ENCODE measurements around the gene RPS6KA4.
"Not testable (repeated sequence)": the region's sequence is repeated elsewhere in the genome, so short reads cannot be mapped to it uniquely, and the experiment has no call there.

The RPS6KA4 gene

DNA sequence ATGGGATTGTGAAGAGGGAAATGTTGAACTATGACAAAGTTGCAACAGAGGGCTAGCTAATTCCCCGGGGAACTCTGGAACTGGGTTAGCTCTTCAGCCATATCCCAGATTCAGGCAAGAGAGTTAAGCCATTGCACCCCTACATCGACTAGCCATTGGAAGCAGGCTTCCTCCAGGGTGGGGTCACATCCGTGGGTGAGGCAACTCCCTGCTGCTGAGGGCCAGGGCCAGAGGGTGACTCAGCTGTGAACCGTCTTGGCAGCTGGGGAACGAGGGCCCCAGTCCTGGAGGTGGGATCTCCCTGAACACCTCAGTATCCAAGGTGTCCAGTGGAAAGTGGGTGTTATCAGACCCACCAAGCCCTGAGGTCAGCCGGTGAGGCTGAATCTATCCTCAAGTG, 41.1 kb downstream of the RPS6KA4 start:
- in situ Hi-C loops (cut with HindIII; ENCODE audit: low pct_ligation_motif_present, low pct_unique_long_range_greater_than_20kb, low sequenced_read_pairs) = no loop called here
- DNase-seq = no peak

DNA sequence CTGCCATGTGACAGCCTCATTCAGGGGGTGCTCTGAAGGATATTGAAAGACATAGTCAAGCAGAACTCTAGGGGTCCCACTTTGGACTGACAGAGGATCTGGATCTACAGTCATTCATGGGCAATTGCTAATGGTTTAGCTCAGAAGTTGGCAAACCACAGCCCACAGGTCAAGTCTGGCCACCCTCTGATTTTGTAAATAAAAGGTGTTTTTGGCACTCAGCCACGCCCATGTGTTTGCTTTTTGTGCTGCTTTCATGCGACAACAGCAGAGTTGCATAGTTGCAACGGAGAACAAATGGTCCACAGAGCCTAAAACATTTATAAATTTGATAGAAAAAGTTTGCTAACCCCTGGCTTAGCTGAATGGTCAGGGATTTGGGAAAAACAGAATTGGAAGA, 41.7 kb downstream of the RPS6KA4 start:
- no peak for DNase-seq
- in situ Hi-C loops (cut with HindIII; ENCODE audit: low pct_ligation_motif_present, low pct_unique_long_range_greater_than_20kb, low sequenced_read_pairs) = no loop called here

DNA sequence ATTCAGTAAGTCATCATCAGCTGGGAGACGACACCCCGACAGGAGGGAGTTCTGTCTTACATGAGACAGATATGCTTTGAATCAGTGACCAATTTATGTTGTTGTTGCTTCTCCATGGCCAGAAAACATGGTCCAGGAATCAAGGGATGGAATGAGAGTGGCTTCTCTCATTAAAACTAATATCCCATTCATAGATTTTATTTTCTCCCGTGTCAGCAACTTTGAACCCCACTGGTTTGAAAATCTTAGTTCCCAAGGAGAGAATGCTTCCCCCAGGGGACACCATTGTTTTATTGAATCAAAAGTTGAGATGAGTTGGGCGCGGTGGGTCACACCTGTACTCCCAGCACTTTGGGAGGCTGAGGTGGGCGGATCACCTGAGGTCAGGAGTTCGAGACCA, 42.8 kb downstream of the RPS6KA4 start:
- DNase-seq = no peak
- in situ Hi-C loops (cut with HindIII; ENCODE audit: low pct_ligation_motif_present, low pct_unique_long_range_greater_than_20kb, low sequenced_read_pairs) = no loop called here

DNA sequence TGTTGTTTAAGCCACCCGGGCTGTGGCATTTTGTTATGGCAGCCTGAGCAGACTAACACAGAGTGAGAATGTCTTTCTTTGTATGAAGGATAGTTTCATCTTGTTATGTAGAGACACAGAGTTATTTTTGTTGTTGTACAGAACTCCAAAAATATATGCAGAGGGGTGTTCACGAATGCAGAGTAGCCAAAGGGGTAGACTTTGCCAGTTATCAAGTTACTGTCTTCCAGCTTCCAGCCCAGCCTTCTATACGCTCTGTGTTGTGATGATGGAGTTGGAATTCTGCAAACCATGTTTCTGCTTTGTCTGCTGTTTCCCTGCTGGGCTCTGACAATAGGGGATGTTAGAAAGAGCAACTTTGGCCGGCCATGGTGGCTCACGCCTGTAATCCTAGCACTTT, 44.1 kb downstream of the RPS6KA4 start:
- no peak for DNase-seq
- in situ Hi-C loops (cut with HindIII; ENCODE audit: low pct_ligation_motif_present, low pct_unique_long_range_greater_than_20kb, low sequenced_read_pairs) = no loop called here

DNA sequence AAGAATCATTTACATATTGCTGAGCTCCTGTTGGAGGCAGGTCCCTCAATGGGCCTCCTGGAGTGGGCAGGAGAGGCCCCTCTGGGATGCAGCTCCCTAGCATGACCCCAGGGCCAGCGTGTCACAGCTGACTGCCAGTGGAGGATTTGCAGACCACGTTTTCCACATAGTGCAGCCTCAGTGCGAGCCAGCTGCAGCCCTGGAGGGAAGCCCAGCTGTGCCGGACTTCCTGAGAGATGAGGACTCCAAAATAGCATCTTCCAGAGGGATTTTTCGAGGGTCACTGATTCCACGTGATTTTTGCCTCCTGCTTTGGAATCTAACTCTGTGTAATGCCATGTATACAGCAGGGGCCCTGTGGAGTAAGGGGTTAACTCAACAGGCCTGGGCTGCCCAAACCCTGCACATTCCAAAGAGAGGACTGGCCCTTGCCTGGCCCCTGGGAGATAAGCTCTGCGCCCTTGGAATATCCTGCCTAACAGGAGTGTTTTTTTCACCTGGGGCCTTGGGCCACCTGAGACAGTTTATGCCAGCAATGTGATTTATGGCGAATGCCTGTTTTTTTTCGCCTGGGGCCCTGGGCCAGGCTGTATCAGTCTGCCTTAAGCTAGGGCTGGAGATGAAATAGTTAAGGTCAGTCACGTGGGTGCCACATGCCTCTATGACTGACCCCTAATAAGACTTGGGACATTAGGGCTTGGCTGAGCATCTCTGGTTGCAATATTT, 47.4 kb downstream of the RPS6KA4 start:
- in situ Hi-C loops (cut with HindIII; ENCODE audit: low pct_ligation_motif_present, low pct_unique_long_range_greater_than_20kb, low sequenced_read_pairs) = no loop called here
- no peak for DNase-seq

DNA sequence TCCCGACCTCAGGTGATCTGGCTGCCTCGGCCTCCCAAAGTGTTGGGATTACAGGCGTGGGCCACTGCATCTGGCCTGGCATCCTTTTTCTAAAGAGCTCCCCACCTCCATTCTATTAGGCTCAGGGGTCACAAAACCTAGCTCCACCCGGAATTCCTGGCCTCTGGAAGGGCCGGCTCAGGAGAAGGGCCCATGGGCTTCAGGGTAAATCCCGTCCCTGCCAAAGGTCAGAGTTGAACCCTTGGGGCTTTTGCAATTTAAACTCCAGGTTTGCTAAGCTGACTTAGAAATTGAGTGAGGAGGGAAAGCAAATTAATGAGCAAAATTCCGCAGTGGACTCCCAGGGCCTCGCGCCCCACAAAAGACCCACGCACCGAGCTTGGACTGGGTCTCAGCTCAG, 48.3 kb downstream of the RPS6KA4 start:
- in situ Hi-C loops (cut with HindIII; ENCODE audit: low pct_ligation_motif_present, low pct_unique_long_range_greater_than_20kb, low sequenced_read_pairs) = no loop called here
- no peak for DNase-seq

DNA sequence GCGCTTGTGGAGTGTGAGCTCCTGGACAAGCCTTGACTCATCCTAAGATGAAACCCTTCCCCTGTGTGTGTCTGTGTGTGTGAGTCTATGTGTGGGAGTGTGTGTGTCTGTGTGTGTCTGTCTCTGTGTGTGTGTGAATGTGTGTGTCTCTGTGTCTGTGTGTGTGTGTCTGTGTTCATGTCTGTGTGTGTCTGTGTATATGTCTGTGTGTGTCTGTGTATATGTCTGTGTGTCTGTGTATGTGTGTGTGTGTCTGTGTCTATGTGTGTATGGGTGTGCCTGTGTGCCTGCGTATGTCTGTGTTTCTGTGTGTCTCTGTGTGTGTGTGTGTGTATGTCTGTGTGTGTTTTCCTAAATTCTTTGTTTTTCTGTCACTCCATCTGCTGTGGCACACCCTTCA, 48.7 kb downstream of the RPS6KA4 start:
- no peak for DNase-seq

DNA sequence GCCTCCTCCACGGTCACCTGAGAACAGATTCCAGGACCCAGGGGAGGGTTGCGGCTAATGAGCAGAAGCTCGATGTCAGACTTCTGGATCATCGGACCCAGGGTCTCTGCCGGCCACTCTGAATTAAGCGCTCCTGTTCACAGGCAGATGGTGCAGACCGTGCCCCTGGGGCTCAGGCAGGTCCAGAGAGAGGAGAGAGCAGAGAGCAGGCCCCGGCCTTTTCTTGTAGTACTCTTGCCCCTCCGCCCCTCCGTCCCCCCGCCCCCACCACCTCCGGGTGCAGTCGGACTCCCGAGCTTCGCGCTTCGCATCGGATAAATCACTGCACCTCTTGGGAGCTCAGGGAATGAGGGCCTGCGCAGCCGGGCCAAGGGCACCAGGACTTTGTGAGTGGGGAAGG, 50.3 kb downstream of the RPS6KA4 start:
- in situ Hi-C loops (cut with HindIII; ENCODE audit: low pct_ligation_motif_present, low pct_unique_long_range_greater_than_20kb, low sequenced_read_pairs) = no loop called here
- DNase-seq = no peak

More for the DNA sequence above, 48.7 kb downstream of the RPS6KA4 start:
- in situ Hi-C loops (cut with HindIII; ENCODE audit: low pct_ligation_motif_present, low pct_unique_long_range_greater_than_20kb, low sequenced_read_pairs) = no loop called here

DNA sequence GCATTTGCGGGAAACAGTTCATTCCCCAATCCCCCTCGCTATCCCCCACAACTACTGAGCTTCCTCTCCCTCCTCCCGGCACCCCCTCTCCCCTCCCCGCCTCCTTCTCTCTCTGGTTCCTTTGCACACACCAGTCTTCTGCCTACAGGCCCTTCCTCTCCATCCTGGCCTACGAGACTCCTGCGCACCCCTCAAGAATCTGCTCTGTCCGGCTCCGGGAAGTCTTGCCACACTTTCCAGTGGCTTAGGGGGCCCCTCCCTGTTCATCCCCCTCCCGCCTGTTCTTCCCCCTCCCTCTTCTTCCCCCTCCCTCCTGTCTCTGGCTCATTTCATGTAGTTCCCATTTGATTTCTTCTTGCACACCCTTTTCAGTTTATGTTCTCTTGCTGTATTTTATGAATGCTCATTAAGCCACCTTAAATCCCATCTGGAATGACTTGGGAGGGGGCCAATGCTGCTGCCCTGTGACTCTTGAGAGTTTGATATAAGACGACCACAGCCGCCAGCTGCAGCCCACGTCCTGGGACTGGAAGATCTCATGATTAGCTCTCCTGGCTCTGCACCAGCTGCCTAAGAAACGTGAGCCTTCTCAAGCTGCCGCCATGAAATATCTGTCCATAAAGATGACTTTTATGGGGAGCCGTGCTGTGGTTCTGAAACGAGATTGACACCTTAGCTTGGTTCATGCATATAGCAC, 50.9 kb downstream of the RPS6KA4 start:
- in situ Hi-C loops (cut with HindIII; ENCODE audit: low pct_ligation_motif_present, low pct_unique_long_range_greater_than_20kb, low sequenced_read_pairs) = no loop called here
- no peak for DNase-seq

DNA sequence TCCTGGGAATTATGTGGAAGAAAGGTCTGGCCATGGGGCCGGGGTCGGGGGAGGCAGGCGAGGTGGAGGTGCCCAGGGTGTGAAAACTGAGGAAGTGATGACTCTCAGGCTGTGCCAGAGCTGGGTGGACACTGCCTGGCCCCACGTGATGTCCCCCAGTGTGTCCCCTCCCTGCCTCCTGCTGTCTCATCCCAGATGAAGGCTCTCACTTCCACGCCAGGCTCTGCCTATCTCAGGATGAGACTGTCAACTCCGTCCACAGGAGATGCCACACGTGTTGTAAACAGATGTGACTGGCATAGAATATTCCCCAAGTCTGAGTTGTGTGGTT, 51.4 kb downstream of the RPS6KA4 start:
- in situ Hi-C loops (cut with HindIII; ENCODE audit: low pct_ligation_motif_present, low pct_unique_long_range_greater_than_20kb, low sequenced_read_pairs) = no loop called here
- no peak for DNase-seq

DNA sequence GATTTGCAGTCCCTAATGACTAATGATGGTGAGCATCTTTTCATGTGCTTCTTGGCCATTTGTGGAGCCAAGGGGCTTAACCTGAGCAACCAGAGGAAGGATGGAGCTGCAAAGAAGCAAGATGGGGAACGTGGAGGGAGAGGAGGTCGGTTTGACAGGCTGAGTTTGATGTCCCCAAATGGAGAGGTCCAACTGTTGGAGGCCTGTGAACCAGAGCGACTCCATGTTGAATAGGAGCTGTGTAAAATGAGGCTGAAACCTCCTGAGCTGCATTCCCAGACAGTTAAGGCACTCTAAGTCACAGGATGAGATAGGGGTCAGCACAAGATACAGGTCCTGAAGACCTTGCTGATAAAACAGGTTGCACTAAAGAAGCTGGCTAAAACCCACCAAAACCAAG, 54.5 kb downstream of the RPS6KA4 start:
- no peak for DNase-seq
- in situ Hi-C loops (cut with HindIII; ENCODE audit: low pct_ligation_motif_present, low pct_unique_long_range_greater_than_20kb, low sequenced_read_pairs) = no loop called here

DNA sequence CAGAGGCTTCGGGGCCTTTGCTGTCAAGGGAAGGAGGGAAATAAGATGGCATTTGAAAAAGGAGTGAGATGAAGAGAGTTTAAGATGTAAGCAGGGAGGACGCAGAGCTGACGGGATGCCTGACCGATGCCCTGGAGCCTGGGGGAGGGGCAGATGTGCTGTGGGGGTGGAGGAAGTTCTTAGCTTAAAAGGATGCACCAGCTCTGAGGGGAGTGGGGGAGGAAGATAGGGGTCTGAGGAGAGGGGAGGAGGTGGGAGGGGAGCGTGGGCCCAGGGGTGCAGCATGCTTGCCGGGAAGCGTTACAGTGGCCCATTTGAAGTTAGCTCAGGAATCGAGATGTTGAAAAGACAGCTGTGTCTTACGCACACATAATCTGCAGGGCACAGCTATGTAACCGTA, 56.3 kb downstream of the RPS6KA4 start:
- no peak for DNase-seq
- in situ Hi-C loops (cut with HindIII; ENCODE audit: low pct_ligation_motif_present, low pct_unique_long_range_greater_than_20kb, low sequenced_read_pairs) = no loop called here

DNA sequence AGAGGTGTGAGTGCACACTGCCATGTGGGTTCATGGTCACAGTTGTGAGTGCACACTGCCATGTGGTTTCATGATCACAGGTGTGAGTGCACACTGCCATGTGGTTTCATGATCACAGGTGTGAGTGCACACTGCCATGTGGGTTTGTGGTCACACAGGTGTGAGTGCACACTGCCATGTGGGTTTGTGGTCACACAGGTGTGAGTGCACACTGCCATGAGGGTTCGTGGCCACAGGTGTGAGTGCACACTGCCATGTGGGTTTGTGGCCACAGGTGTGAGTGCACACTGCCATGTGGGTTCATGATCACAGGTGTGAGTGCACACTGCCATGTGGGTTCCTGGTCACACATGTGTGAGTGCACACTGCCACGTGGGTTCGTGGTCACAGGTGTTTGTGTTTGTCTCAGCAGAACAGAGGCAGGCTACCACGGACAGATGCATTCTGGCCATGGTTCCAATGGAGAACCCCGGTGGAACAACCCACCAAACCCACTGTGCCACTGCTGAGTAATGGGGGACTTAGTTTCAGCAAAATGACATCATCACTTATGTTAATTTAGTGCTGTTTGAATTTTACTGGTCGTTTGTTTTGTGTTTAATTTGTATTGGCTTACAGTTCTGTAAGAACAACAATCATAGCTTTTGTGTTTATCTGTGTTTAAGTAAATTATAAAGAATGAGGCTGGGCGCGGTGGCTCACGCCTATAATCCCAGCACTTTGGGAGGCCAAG, 57.2 kb downstream of the RPS6KA4 start:
- in situ Hi-C loops (cut with HindIII; ENCODE audit: low pct_ligation_motif_present, low pct_unique_long_range_greater_than_20kb, low sequenced_read_pairs) = no loop called here

DNA sequence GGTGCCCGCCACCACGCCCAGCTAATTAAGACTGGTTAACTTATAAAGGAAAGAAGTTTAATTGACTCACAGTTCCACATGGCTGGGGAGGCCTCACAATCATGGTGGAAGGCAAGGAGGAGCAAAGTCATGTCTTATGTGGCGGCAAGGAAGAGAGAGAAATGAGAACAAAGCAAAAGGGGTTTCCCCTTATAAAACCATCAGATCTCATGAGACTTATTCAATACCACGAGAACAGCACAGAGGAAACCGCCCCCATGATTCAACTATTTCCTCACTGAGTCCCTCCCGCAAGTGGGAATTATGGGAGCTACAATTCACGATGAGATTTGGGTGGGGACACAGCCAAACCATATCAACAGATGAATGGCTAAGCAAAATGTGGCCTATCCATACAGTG, 59.3 kb downstream of the RPS6KA4 start:
- in situ Hi-C loops (cut with HindIII; ENCODE audit: low pct_ligation_motif_present, low pct_unique_long_range_greater_than_20kb, low sequenced_read_pairs); DNase-seq: not testable (repeated sequence)

More for the DNA sequence above, 57.2 kb downstream of the RPS6KA4 start:
- no peak for DNase-seq

DNA sequence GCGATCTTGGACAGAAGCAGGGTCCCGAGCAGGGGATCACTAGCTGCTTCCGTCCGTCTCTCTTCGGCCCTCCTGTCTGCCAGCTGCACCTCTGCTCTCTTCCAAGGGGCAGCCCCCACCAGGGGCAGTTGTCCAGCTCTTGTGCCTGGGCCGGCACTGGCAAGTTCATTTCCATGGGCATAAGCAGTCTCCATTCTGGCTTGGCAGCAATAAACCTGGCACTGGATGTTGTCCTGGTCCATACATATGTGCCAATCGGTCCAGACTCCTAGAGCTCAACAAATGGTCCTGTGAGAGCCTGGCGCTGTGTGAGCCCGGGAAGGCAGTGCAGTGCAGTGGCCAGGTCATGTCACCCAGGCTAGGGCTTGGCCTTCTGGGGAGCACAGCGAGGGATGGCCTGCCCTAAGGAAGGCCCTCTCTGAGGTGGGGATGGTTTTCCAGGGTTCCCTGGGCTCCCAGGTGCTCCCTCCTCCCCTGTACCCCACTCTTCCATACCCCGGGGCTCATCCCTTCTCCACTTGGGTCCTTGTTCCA, 60.4 kb downstream of the RPS6KA4 start:
- no peak for DNase-seq
- in situ Hi-C loops (cut with HindIII; ENCODE audit: low pct_ligation_motif_present, low pct_unique_long_range_greater_than_20kb, low sequenced_read_pairs) = no loop called here

DNA sequence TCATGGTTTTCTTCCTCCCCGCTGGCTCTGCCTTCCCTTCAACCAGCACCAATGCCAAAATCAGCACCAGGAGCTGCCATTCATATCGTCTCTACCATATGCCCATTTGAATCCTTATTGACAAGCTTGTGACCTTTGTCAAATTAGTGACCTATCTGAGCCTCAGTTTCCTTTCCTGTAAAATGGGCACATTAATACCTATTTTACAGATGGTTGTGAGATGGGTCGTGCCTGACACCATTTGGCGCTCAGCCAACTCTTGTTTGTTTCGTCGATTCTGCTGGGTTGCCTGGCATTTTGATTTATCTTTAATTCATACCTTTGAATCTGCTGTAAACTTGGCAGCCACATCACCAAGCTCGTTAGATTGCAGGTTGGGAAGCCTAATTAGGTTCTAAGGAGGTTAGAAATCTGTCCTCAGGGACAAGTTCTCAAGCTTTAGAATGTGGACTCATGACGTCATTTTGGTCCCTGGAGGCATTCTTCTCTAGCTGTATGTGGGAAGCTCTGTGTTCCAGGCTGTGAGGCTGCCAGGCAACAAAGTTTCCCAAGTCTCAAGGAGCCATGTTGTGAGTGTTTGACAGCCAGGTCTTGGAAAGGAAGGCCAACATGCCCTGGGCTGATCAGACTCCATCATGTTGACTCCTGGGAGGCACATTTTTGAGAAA, 61.0 kb downstream of the RPS6KA4 start:
- DNase-seq = no peak
- in situ Hi-C loops (cut with HindIII; ENCODE audit: low pct_ligation_motif_present, low pct_unique_long_range_greater_than_20kb, low sequenced_read_pairs) = no loop called here
